GM12878 (cell line): ENCODE data around the gene PROB1. TPM values are rescaled to one million over a fixed set of nuclear protein-coding genes. Genes with fewer than 3 reads are reported as not detected.

Source experiments
- CHD1 ChIP-seq: IDR thresholded peaks from 2 replicates; pipeline ENCODE4 v1.6.1; 2012; ENCODE audit warnings: low read depth, low read length, improper control_type of control experiment
- ESRRA ChIP-seq: IDR thresholded peaks from 2 replicates; pipeline ENCODE4 v1.6.1; 2012; ENCODE audit warnings: mild to moderate bottlenecking, low read length, improper control_type of control experiment
- EZH2 ChIP-seq: IDR thresholded peaks from 2 replicates; pipeline ENCODE4 v1.6.1; 2012; ENCODE audit warnings: low read depth, mild to moderate bottlenecking, control low read depth, inconsistent platforms, low read length, borderline replicate concordance; ENCODE audit not compliant: control insufficient read depth
- GATAD2B ChIP-seq: fragments of 450-650 bp; conservative IDR thresholded peaks from 2 replicates; pipeline ENCODE4 v1.6.1; 2017; ENCODE audit warnings: low read depth, mild to moderate bottlenecking, moderate library complexity
- KDM1A ChIP-seq: fragments of 200-600 bp; sonication (generic); IDR thresholded peaks from 2 replicates; pipeline ENCODE4 v1.6.1; 2016; ENCODE audit warnings: borderline replicate concordance
- MEF2A ChIP-seq: IDR thresholded peaks from 2 replicates; pipeline ENCODE4 v1.6.1; 2011; ENCODE audit warnings: low read depth, mild to moderate bottlenecking, low read length, moderate library complexity; ENCODE audit not compliant: insufficient read depth
- MYB ChIP-seq: fragments of 150-350 bp; IDR thresholded peaks from 2 replicates; pipeline ENCODE4 v1.6.1; 2014; ENCODE audit warnings: mild to moderate bottlenecking, low read depth, low read length, borderline replicate concordance
- NBN ChIP-seq: fragments of 450-650 bp; IDR thresholded peaks from 2 replicates; pipeline ENCODE4 v1.6.1; 2016
- NFIC ChIP-seq: IDR thresholded peaks from 2 replicates; pipeline ENCODE4 v1.6.1; 2012; ENCODE audit warnings: low read depth, mild to moderate bottlenecking, inconsistent platforms, low read length, moderate library complexity
- PML ChIP-seq: IDR thresholded peaks from 2 replicates; pipeline ENCODE4 v1.6.1; 2012; ENCODE audit warnings: low read length, inconsistent platforms
- RFX5 ChIP-seq: IDR thresholded peaks from 2 replicates; pipeline ENCODE4 v1.6.1; 2011; ENCODE audit warnings: low read depth, low read length, improper control_type of control experiment
- SMAD5 ChIP-seq: IDR thresholded peaks from 2 replicates; pipeline ENCODE4 v1.6.1; 2016; ENCODE audit warnings: antibody characterized with exemption, low read depth
- STAT1 ChIP-seq: fragments of 450-650 bp; conservative IDR thresholded peaks from 2 replicates; pipeline ENCODE4 v1.6.1; 2014; ENCODE audit warnings: antibody characterized with exemption, mild to moderate bottlenecking
- polyA plus RNA-seq, 11 experiments: library from polyadenylated mRNA; depleted of rRNA in 4 of 11; unstranded in 6 of 11; stranded (reverse) in 5 of 11; fragments of >200 nt; fragmentation: Nextera tagmentation in 4 of 11; fragmentation: Illumina TruSeq in 1 of 11; extraction: Ambion mirVana in 4 of 11; extraction: Trizol in 1 of 11; gene quantifications; 1 replicate in 1 of 11; 2 replicates in 10 of 11; pipeline versions ENCODE4 v1.2.1 to v1.2.3, GENCODE V29; 2011 to 2016; ENCODE audit warnings: inconsistent platforms in 2 of 11, missing spikeins in 2 of 11, low read depth in 1 of 11
- total RNA-seq, 4 experiments: library from RNA; depleted of rRNA in 3 of 4; stranded (reverse); fragments of >200 nt in 3 of 4; fragmentation: Illumina TruSeq in 1 of 4; extraction: Trizol in 1 of 4; gene quantifications; 2 replicates each; pipeline versions ENCODE4 v1.2.1 to v1.2.3, GENCODE V29; 2013 to 2021
- TF ChIP-seq, protein P1 (sequence below): IDR thresholded peaks from 2 replicates; pipeline ENCODE4 v1.6.1; 2011; ENCODE audit warnings: mild to moderate bottlenecking, low read depth, low read length, moderate library complexity; ENCODE audit not compliant: insufficient replicate concordance
- TF ChIP-seq, protein P2 (sequence below): fragments of 450-650 bp; IDR thresholded peaks from 2 replicates; pipeline ENCODE4 v1.6.1; 2018; ENCODE audit warnings: borderline replicate concordance, mild to moderate bottlenecking; ENCODE audit not compliant: partially characterized antibody
- TF ChIP-seq, protein P3 (sequence below): fragments of 450-650 bp; IDR thresholded peaks from 2 replicates; pipeline ENCODE4 v1.6.1; 2016; ENCODE audit warnings: mild to moderate bottlenecking
- TF ChIP-seq, protein P4 (sequence below): fragments of 450-650 bp; formaldehyde crosslinking; IDR thresholded peaks from 2 replicates; pipeline ENCODE4 v1.4.0; 2020; ENCODE audit warnings: mild to moderate bottlenecking, moderate library complexity
- TF ChIP-seq, protein P5 (sequence below): IDR thresholded peaks from 2 replicates; pipeline ENCODE4 v1.6.1; 2011; ENCODE audit warnings: low read depth, mild to moderate bottlenecking, low read length, moderate library complexity, borderline replicate concordance; ENCODE audit errors: extremely low read depth
- TF ChIP-seq, protein P6 (sequence below): IDR thresholded peaks from 2 replicates; pipeline ENCODE4 v1.6.1; 2011; ENCODE audit warnings: borderline replicate concordance, low read depth, mild to moderate bottlenecking, moderate library complexity, mixed read lengths, low read length; ENCODE audit not compliant: insufficient read depth; ENCODE audit errors: extremely low read length

PROB1 gene
- total and polyA plus RNA-seq, 10 of the 15 experiments (the other 5 are each of a cell fraction or from before 2014, with no cell fraction given), result 0.14 to 8.1 (median 2.9) TPM

DNA sequence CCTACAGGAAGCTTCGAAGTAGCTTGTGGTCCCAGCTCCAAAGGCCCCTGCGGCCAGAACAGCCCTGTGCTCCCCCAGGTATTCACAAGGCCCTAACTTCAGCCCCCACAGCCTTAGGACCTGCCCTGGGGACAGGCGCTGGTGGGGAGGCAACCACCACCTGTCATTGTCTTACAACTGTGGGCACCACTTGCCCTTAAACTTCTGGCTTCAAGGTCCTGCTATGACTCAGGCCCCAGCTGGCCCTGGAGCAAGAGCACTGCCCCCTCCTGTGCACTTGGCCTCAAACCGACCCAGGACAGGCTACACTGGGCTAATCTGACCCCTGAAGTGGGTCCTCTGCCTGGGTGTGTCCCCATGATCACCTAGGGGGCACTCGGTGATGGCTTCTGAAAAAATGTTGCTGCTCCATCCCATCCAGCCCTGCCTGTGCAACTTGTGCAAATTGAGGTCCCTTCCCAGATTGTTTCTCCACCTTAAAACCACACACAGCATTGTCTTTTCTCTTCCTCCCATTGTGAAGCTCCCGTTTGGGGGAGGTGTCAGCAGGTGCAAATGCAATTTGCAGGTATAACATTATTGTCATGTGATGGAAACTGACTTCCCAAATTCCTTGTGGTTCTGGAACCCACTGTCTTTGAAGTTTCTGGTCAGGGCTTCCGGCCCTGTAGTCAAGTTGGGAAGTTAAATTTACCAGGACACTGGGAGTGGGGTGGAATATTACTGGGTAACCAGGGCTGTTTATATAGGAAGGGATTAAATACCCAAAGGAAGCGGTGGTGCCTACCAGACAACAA, 1.1 kb upstream of the PROB1 start (continued):
- TF ChIP-seq, protein P1, sequence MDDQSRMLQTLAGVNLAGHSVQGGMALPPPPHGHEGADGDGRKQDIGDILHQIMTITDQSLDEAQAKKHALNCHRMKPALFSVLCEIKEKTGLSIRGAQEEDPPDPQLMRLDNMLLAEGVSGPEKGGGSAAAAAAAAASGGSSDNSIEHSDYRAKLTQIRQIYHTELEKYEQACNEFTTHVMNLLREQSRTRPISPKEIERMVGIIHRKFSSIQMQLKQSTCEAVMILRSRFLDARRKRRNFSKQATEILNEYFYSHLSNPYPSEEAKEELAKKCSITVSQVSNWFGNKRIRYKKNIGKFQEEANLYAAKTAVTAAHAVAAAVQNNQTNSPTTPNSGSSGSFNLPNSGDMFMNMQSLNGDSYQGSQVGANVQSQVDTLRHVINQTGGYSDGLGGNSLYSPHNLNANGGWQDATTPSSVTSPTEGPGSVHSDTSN, result no peak
- no peak for TF ChIP-seq EZH2
- TF ChIP-seq NFIC, result no peak
- TF ChIP-seq MYB, result no peak
- TF ChIP-seq STAT1, result no peak
- 0 out of 2 replicates have a peak, but pooled peaks have one; percentile 47 for TF ChIP-seq NBN
- TF ChIP-seq GATAD2B, result 0 out of 2 replicates have a peak, but pooled peaks have one; percentile 35
- TF ChIP-seq ESRRA, result no peak
- no peak for TF ChIP-seq RFX5
- no peak for TF ChIP-seq PML
- no peak for TF ChIP-seq KDM1A
- no peak for TF ChIP-seq SMAD5
- TF ChIP-seq, protein P2, sequence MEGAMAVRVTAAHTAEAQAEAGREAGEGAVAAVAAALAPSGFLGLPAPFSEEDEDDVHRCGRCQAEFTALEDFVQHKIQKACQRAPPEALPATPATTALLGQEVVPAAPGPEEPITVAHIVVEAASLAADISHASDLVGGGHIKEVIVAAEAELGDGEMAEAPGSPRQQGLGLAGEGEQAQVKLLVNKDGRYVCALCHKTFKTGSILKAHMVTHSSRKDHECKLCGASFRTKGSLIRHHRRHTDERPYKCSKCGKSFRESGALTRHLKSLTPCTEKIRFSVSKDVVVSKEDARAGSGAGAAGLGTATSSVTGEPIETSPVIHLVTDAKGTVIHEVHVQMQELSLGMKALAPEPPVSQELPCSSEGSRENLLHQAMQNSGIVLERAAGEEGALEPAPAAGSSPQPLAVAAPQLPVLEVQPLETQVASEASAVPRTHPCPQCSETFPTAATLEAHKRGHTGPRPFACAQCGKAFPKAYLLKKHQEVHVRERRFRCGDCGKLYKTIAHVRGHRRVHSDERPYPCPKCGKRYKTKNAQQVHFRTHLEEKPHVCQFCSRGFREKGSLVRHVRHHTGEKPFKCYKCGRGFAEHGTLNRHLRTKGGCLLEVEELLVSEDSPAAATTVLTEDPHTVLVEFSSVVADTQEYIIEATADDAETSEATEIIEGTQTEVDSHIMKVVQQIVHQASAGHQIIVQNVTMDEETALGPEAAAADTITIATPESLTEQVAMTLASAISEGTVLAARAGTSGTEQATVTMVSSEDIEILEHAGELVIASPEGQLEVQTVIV, result no peak
- TF ChIP-seq, protein P3, sequence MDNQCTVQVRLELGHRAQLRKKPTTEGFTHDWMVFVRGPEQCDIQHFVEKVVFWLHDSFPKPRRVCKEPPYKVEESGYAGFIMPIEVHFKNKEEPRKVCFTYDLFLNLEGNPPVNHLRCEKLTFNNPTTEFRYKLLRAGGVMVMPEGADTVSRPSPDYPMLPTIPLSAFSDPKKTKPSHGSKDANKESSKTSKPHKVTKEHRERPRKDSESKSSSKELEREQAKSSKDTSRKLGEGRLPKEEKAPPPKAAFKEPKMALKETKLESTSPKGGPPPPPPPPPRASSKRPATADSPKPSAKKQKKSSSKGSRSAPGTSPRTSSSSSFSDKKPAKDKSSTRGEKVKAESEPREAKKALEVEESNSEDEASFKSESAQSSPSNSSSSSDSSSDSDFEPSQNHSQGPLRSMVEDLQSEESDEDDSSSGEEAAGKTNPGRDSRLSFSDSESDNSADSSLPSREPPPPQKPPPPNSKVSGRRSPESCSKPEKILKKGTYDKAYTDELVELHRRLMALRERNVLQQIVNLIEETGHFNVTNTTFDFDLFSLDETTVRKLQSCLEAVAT, result no peak
- TF ChIP-seq, protein P4, sequence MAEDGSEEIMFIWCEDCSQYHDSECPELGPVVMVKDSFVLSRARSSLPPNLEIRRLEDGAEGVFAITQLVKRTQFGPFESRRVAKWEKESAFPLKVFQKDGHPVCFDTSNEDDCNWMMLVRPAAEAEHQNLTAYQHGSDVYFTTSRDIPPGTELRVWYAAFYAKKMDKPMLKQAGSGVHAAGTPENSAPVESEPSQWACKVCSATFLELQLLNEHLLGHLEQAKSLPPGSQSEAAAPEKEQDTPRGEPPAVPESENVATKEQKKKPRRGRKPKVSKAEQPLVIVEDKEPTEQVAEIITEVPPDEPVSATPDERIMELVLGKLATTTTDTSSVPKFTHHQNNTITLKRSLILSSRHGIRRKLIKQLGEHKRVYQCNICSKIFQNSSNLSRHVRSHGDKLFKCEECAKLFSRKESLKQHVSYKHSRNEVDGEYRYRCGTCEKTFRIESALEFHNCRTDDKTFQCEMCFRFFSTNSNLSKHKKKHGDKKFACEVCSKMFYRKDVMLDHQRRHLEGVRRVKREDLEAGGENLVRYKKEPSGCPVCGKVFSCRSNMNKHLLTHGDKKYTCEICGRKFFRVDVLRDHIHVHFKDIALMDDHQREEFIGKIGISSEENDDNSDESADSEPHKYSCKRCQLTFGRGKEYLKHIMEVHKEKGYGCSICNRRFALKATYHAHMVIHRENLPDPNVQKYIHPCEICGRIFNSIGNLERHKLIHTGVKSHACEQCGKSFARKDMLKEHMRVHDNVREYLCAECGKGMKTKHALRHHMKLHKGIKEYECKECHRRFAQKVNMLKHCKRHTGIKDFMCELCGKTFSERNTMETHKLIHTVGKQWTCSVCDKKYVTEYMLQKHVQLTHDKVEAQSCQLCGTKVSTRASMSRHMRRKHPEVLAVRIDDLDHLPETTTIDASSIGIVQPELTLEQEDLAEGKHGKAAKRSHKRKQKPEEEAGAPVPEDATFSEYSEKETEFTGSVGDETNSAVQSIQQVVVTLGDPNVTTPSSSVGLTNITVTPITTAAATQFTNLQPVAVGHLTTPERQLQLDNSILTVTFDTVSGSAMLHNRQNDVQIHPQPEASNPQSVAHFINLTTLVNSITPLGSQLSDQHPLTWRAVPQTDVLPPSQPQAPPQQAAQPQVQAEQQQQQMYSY (CRISPR knock-in tag), result no peak
- TF ChIP-seq CHD1, result no peak
- TF ChIP-seq MEF2A, result no peak
- TF ChIP-seq, protein P5, sequence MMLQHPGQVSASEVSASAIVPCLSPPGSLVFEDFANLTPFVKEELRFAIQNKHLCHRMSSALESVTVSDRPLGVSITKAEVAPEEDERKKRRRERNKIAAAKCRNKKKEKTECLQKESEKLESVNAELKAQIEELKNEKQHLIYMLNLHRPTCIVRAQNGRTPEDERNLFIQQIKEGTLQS, result no peak
- TF ChIP-seq, protein P6, sequence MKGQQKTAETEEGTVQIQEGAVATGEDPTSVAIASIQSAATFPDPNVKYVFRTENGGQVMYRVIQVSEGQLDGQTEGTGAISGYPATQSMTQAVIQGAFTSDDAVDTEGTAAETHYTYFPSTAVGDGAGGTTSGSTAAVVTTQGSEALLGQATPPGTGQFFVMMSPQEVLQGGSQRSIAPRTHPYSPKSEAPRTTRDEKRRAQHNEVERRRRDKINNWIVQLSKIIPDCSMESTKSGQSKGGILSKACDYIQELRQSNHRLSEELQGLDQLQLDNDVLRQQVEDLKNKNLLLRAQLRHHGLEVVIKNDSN, result no peak
